ENCODE data around the gene CD34.

GRCh38 chr1:207883660-207884250 lies 27.2 kb downstream of the CD34 start:
- TF ChIP-seq CTCF (conservative IDR thresholded peaks at IDR 0.05 in 1 of 2, IDR thresholded peaks at IDR 0.05 in 1 of 2; ENCODE audit: low read depth in 1 of 2, low read length in 2 of 2), result no peak
- TF ChIP-seq EZH2 (IDR thresholded peaks at IDR 0.05; ENCODE audit: low read length, missing control alignments), result no peak
